Left lobe of liver (tissue), 2 donors: ENCODE data around the gene NPLOC4. TPM values are rescaled to one million over a fixed set of nuclear protein-coding genes. Genes with fewer than 3 reads are reported as not detected.

Experiments
- ATAC-seq: fragments of 200-7000 bp; cut with Tn5 transposase; one replicate; pipeline ENCODE4 v1.9.1; 2020; ENCODE audit warnings: mild to moderate bottlenecking, moderate library complexity
- DNase-seq: peaks from one replicate; pipeline ENCODE4 v3.0.0-alpha.2; 2020; ENCODE audit warnings: low spot score
- total RNA-seq: library from RNA; stranded (reverse); gene quantifications from one replicate; pipeline ENCODE4 v1.2.1, GENCODE V29; 2021
- donor health status: DM: no; HTN: no; CAD: no; lungs with moderate emphysema.
- donor health status: DM: no; HTN: yes; CAD: no.

Gene NPLOC4
- total RNA-seq, 1 donor from 2014 or later: 49.5 TPM

- no peak for ATAC-seq
- DNase-seq: no peak
These were observed 112.7 kb downstream of the NPLOC4 start for GRCh38 chr17:81524039-81524864.

DNA sequence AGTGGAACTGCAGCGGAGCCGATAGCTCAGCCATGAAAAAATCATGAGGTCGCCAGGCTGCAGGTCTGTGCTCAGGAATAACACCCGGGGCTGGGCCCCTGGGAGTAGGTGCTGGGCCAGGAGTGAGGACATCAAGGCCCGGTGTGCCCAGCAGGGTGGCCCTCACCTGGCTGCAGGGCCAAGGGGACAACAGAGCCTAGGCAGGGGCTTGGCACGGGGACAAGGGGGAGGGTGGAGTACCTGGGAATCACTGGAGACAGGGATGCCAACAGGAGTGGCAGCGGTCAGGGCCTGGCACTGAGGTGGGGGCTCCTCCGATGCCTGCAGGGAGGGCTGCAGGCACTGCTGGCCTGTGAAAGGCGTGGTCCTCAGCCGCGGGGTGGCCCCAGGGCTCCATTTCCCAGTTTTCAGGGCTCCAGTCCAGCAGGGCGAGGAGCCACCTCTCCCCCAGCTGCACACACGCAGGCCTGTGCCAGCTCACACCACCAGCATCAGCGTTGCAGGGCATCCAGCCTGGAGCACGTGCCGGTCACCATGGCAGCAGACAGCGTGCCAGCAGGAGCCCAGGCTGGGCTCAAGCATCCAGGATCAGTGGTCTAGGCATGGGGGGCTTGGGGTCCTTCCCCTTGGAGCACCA lies 113.4 kb downstream of the NPLOC4 start:
- DNase-seq (no peak), ATAC-seq (no peak)

DNA sequence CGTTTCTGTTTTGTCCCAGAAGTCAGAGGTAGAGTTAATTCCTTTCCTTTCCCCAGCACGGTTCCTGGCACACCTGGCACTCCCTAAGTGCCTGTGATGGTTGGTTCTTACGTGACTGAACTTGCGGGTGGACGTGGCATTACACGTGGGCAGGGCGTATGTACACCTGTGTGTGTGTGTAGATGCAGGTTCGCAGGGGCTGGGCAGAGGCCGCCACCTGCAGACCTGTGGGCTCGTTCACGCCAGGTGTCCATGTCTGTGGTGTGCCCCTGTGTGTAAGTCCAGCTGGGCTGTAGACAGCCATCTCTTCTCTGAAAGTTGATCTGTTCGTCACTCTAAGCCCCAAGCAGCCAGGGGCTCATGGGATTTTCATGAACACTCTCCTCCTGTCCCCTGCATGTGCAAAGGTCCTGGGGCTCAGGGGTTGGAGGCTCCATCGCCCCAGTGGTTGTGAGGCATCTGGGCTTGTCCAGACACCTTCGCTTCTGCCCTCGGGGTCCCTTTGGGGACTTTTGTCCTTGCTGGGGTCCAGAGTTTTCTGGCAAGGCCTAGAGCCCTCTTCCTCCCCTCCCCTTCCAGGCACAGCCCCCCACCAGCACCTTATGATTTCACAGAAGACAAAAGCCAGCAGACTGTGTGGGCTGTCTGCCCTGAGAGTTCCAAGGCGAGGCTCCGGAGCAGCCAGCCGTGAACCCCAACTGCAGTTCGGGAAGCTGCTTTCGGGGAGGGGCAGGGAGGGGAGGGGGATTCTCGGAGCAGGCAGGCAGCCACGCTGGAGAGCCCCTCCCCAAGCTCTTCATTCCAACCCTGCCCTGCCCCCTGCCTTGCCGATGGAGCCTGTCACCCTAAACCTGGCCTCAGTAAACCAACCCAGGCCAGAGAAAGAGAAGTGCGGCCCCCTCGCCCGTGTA lies 114.2 kb downstream of the NPLOC4 start:
- ATAC-seq: no peak
- no peak for DNase-seq

DNA sequence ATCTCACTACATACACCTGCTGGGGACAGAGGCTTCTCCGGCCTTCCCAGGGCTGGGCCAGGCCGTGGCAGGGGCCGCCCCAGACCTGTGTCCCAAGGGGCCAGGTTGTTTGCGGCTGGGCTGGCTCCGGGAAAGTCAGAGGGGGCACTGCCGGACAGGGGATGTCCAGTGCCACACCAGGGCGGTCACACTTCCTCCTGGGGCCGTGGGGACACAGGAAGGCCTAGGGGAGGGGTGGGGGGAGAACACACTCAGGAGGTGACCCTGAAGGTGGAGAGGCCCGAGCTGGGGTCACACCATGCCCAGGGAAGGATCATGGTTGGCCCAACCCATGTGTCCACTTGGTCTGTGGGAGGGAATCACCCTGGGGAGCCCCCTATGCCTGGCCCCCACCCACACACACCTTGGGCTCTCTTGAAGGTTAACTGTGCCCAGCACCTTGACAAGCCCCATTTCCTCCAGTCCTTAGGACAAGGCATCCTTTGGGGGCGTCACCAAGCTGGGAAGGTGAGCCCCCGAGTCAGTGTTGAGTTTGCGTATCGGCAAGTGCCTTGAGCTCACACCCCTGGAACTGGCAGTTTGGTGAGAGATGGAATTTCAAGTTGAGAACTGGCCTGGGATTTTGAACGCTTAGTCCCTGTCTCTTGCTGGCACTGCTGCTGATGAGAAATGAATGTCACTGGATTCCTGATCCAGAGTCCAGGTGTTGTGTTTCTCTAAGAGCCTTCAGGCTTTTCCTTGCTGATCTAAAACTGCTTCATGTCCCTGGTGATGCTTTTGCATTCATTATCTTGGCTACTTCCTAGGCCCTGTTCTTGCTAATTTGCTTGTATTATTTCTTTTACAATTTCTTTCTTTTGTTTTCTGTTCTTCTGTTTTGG lies 116.7 kb downstream of the NPLOC4 start:
- ATAC-seq (no peak), DNase-seq (no peak)

DNA sequence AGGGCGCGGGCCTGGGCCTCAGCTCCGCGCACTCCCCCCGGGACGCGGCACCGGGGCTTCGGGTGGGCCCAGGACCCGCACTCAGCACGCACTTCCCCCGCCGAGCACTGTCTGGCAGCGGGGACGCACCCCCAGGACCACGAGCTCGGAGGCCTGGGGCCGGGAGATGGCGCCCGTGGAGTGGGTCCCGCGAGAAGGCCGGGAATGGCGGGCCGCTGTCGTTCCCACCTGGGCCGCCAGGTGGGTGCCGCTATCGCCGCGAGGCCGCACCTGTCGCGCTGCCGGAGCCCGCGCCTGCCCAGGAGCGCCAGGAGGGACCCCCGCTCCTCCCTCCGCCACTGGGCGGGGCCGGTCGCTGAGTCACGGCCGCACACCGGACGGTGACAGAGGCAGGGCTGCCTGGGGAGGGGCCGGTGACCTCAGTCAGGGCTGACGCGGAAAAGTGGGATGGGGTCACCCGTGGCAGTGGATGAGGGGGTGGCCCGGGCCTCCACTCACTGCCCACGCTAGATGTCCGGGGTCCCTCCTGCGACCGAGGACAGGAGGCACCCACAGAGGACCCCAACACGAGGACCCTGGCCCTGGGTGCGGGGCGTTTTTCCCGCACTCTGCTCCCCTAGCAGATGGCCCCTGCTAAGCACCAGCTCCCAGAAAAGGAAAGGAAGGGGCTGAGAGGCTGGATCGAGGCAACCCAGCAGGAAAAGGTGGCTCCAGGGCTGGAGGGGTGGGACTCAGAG lies 117.5 kb downstream of the NPLOC4 start:
- ATAC-seq: peak; percentile 55
- peak; percentile 47 for DNase-seq

GRCh38 chr17:81518785-81519283 lies 118.1 kb downstream of the NPLOC4 start:
- ATAC-seq (peak; percentile 23), DNase-seq (peak; percentile 53)

- DNase-seq (no peak), ATAC-seq (no peak)
These were observed 118.7 kb downstream of the NPLOC4 start for GRCh38 chr17:81518113-81518784.

- DNase-seq (peak; percentile 44), ATAC-seq (no peak)
These were observed 119.4 kb downstream of the NPLOC4 start for GRCh38 chr17:81517339-81518112.

- ATAC-seq (no peak), DNase-seq (no peak)
These were observed 119.9 kb downstream of the NPLOC4 start for GRCh38 chr17:81517009-81517338.

GRCh38 chr17:81516439-81516838 lies 120.5 kb downstream of the NPLOC4 start:
- DNase-seq (peak; percentile 45), ATAC-seq (no peak)

DNA sequence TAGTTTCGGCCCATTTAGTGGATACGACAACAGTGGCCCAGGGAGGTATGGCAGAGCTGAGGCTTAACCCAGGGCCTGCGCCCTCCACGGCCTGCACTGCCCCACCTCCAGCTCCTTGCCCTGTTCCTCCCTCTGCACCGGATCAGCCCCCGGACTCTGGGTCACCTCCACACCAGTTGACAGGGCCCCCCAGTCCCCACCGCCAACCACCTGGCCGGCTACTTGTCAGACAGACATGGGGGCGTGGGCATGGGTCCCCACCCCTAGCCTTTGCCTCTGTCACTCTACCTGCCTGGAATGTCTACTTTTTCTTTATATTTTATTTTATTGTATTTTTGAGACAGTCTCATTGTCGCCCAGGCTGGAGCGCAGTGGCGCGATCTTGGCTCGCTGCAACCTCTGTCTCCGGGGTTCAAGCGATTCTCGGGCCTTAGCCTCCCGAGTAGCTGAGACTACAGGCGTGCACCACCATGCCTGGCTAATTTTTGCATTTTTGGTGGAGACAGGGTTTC lies 121.3 kb downstream of the NPLOC4 start:
- peak; percentile 50 for DNase-seq
- ATAC-seq: no peak

GRCh38 chr17:81514739-81515529 lies 122.0 kb downstream of the NPLOC4 start:
- ATAC-seq: peak; percentile 3
- DNase-seq: peak; percentile 66

- ATAC-seq (no peak), DNase-seq (no peak)
These were observed 122.5 kb downstream of the NPLOC4 start for GRCh38 chr17:81514489-81514738.

GRCh38 chr17:81513753-81514488 lies 123.0 kb downstream of the NPLOC4 start:
- DNase-seq (peak; percentile 65), ATAC-seq (peak; percentile 43)

DNA sequence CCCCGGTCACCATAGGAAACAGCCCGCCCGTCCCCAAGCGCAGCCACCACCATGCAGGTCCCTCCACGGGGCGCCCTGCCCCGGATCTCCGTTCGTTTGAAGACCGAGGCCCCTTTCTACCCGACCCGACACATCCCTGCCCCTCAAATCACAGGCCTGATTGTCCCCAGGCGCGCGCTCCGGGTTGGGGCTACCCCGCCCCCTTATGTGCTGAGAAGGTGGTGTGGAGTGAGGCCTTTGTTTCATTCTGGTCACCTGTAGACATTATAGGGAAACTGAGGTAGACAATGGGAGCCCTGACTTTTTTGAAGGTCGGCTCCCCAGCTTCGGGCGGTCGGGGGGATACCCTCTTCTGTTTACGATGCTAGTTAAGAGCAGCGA lies 123.5 kb downstream of the NPLOC4 start:
- ATAC-seq: peak; percentile 21
- peak; percentile 69 for DNase-seq

DNA sequence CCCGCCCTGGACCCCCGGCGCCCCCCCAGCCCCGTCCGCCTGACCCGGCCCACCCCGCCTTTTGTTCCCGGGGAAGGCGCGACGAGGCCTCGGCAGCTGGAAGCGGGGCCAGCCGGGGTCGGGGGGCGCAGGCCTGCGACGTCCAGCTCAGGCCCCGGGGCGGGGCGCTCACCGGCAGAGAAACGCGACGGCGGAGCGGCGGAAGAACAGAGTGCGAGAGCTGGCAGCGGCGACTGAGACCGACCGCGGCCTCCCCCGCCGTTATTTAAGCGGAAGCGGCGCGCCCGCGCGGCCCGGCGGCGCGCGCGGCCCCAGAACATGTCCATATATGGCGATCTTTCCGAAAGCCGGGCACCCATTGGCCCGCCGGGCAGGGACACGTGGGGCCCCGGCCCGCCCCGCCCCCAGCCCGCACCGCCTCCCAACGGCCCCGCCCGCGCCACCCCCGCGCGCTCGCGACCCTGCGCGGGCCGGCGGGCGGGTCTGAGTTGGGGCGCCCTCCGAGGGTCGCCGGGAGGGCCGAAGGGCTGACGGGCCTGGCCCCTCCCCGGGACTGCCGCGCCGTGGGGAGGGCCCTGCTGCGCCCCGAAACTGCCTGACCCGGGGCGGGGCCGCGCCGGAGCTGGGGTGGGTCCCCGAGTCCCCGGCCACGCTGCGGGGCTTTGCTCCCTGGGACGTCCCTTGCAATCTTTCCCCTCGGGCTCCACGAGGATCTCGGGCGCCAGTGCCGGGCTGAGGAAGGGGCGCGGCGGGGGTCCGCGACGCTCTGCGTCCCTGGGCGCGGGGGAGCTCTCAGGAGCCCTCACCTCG lies 124.1 kb downstream of the NPLOC4 start, which contains the start of gene ACTG1:
Gene ACTG1 (minus strand): TSS at position 238 of the 810 bp plus-strand sequence. CDS start 445 bp downstream, outside the sequence.
- peak; percentile 79 for ATAC-seq
- peak; percentile 95 for DNase-seq
